A549 (cell line): Measurements from ENCODE around the gene MSI2. TPM values are rescaled to one million over a fixed set of nuclear protein-coding genes. Genes with fewer than 3 reads are reported as not detected.

Source experiments
- ATAC-seq, 2 experiments: fragments of 200-7000 bp in 1 of 2; fragments of >200 bp in 1 of 2; cut with Nextera tagmentation in 1 of 2; cut with Tn5 transposase in 1 of 2; 3 replicates each; pipeline versions ENCODE4 v1.8.0 to v1.9.1; 2018 to 2020; ENCODE audit warnings: mild to moderate bottlenecking in 1 of 2, moderate library complexity in 1 of 2
- CTCF ChIA-PET: fragments of 300-600 bp; sonication (Branson Sonifier 250); formaldehyde crosslinking; extraction: SDS; loops from one replicate; lab custom pipeline; 2021; ENCODE audit warnings: antibody characterized with exemption, inconsistent platforms; lab: Yijun Ruan, JAX
- POLR2A ChIA-PET: fragments of 350-600 bp; formaldehyde crosslinking; extraction: SDS; loops from one replicate; lab custom pipeline; 2021; ENCODE audit warnings: antibody characterized with exemption, inconsistent platforms; lab: Yijun Ruan, JAX
- DNase-seq, 2 experiments: peaks; one replicate each; pipeline versions ENCODE4 v3.0.0 to v3.0.0-alpha.2; 2011 to 2016; ENCODE audit warnings: low read depth in 1 of 2, low spot score in 1 of 2
- FAIRE-seq: peaks from 2 replicates; lab custom pipeline; 2011; peaks lifted over from hg19 to GRCh38; lab: Jason Lieb, UNC
- H3K27ac ChIP-seq, 2 experiments: fragments of >200 bp; sonication (Bioruptor Twin); formaldehyde crosslinking; 3 replicates each; pipeline ENCODE4 v1.5.1; 2016 to 2017
- H3K4me1 ChIP-seq: fragments of >200 bp; sonication (Bioruptor Twin); formaldehyde crosslinking; 3 replicates; pipeline ENCODE4 v1.6.1; 2016
- H3K4me2 ChIP-seq: fragments of >200 bp; sonication (Bioruptor Twin); formaldehyde crosslinking; 3 replicates; pipeline ENCODE4 v1.6.1; 2016
- H3K4me3 ChIP-seq: fragments of >200 bp; sonication (Bioruptor Twin); formaldehyde crosslinking; 3 replicates; pipeline ENCODE4 v1.5.1; 2016
- H3K9me3 ChIP-seq: fragments of >200 bp; sonication (Bioruptor Twin); formaldehyde crosslinking; 3 replicates; pipeline ENCODE4 v1.6.1; 2016
- CBX2 ChIP-seq: fragments of 200-600 bp; sonication (generic); IDR thresholded peaks from 2 replicates; pipeline ENCODE4 v1.6.1; 2016; ENCODE audit warnings: low read depth, mild to moderate bottlenecking, borderline replicate concordance
- E2F6 ChIP-seq: IDR thresholded peaks from 2 replicates; pipeline ENCODE4 v1.6.1; 2012; ENCODE audit warnings: low read depth, borderline replicate concordance
- EHMT2 ChIP-seq: fragments of 200-600 bp; sonication (generic); IDR thresholded peaks from 2 replicates; pipeline ENCODE4 v1.6.1; 2016; ENCODE audit warnings: antibody characterized with exemption, low read depth, mild to moderate bottlenecking, moderate library complexity
- EP300 ChIP-seq, 2 experiments: fragments of >200 bp; sonication (Bioruptor Twin); formaldehyde crosslinking; IDR thresholded peaks; 2 replicates in 1 of 2; 3 replicates in 1 of 2; pipeline ENCODE4 v1.6.1; 2016 to 2017
- FOSL2 ChIP-seq, 2 experiments: fragments of 450-650 bp in 1 of 2; fragments of >200 bp in 1 of 2; sonication (Bioruptor Twin) in 1 of 2; formaldehyde crosslinking; IDR thresholded peaks; 2 replicates each; pipeline versions ENCODE4 v1.5.0 to v1.6.1; 2016 to 2020; ENCODE audit warnings: mild to moderate bottlenecking in 1 of 2, moderate library complexity in 1 of 2
- JUNB ChIP-seq: fragments of >200 bp; sonication (Bioruptor Twin); formaldehyde crosslinking; IDR thresholded peaks from 2 replicates; pipeline ENCODE4 v1.6.1; 2016
- KDM1A ChIP-seq: fragments of 200-600 bp; sonication (generic); IDR thresholded peaks from 2 replicates; pipeline ENCODE4 v1.6.1; 2016; ENCODE audit warnings: low read depth, mild to moderate bottlenecking
- MAZ ChIP-seq: fragments of 150-350 bp; IDR thresholded peaks from 2 replicates; pipeline ENCODE4 v1.6.1; 2014; ENCODE audit warnings: antibody characterized with exemption, low read depth, low read length, borderline replicate concordance
- NFE2L2 ChIP-seq: fragments of 150-350 bp; conservative IDR thresholded peaks from 2 replicates; pipeline ENCODE4 v1.6.1; 2014; ENCODE audit warnings: low read length
- PHF8 ChIP-seq: fragments of 200-600 bp; sonication (generic); IDR thresholded peaks from 2 replicates; pipeline ENCODE4 v1.6.1; 2016; ENCODE audit warnings: low read depth, mild to moderate bottlenecking, antibody characterized with exemption, moderate library complexity, borderline replicate concordance
- RNF2 ChIP-seq: fragments of 200-600 bp; sonication (generic); IDR thresholded peaks from 2 replicates; pipeline ENCODE4 v1.6.1; 2016; ENCODE audit warnings: low read depth, mild to moderate bottlenecking, antibody characterized with exemption, moderate library complexity, borderline replicate concordance
- TFCP2L1 ChIP-seq: fragments of 250-450 bp; sonication (Bioruptor Pico); IDR thresholded peaks from 2 replicates; pipeline ENCODE4 v1.5.0; 2021; ENCODE audit warnings: mild to moderate bottlenecking
- TP53 ChIP-seq: fragments of 250-450 bp; sonication (Bioruptor Pico); IDR thresholded peaks from 2 replicates; pipeline ENCODE4 v1.5.0; 2021; ENCODE audit warnings: mild to moderate bottlenecking, moderate library complexity
- ZSCAN20 ChIP-seq: fragments of 250-450 bp; sonication (Bioruptor Pico); IDR thresholded peaks from 2 replicates; pipeline ENCODE4 v1.8.0; 2022; ENCODE audit warnings: mild to moderate bottlenecking, moderate library complexity
- WGBS: methylation state at CpG from one replicate; pipeline ENCODE4 v1.1.6; 2017; ENCODE audit errors: missing lambda C conversion rate; 5-methylcytosine and 5-hydroxymethylcytosine counted together
- polyA plus RNA-seq, 4 experiments: library from polyadenylated mRNA; depleted of rRNA in 3 of 4; stranded (reverse); fragments of >200 nt; fragmentation: RNase III in 1 of 4; extraction: RNeasy Plus Mini Kit Qiagen cat#74134 plus additional on column Dnase treatment in 1 of 4; gene quantifications; 2 replicates in 3 of 4; 3 replicates in 1 of 4; pipeline ENCODE4 v1.2.3, GENCODE V29; 2011 to 2017
- TF ChIP-seq, protein P1 (sequence below): fragments of >200 bp; sonication (Bioruptor Twin); formaldehyde crosslinking; IDR thresholded peaks from 3 replicates; pipeline ENCODE4 v1.5.1; 2016
- TF ChIP-seq, protein P2 (sequence below): fragments of >200 bp; sonication (Bioruptor Twin); formaldehyde crosslinking; IDR thresholded peaks from 2 replicates; pipeline ENCODE4 v1.6.1; 2016

The MSI2 gene
- polyA plus RNA-seq, 2 of the 4 experiments (the other 2 are of a cell fraction), result 43.6 to 44.4 TPM

GRCh38 chr17:57425903-57426880, 169.9 kb downstream of the MSI2 start:
- no peak overlapping the region for H3K4me3 ChIP-seq
- FAIRE-seq (no peak), DNase-seq (no peak), ATAC-seq (no peak)
- no peak for TF ChIP-seq MAZ
- TF ChIP-seq TP53, result no peak
- TF ChIP-seq, protein P1, sequence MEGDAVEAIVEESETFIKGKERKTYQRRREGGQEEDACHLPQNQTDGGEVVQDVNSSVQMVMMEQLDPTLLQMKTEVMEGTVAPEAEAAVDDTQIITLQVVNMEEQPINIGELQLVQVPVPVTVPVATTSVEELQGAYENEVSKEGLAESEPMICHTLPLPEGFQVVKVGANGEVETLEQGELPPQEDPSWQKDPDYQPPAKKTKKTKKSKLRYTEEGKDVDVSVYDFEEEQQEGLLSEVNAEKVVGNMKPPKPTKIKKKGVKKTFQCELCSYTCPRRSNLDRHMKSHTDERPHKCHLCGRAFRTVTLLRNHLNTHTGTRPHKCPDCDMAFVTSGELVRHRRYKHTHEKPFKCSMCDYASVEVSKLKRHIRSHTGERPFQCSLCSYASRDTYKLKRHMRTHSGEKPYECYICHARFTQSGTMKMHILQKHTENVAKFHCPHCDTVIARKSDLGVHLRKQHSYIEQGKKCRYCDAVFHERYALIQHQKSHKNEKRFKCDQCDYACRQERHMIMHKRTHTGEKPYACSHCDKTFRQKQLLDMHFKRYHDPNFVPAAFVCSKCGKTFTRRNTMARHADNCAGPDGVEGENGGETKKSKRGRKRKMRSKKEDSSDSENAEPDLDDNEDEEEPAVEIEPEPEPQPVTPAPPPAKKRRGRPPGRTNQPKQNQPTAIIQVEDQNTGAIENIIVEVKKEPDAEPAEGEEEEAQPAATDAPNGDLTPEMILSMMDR, result no peak
- H3K4me2 ChIP-seq, result no peak overlapping the region
- POLR2A ChIA-PET, result no interaction called here
- H3K27ac ChIP-seq, result no peak overlapping the region
- 86% methylated on average over 10 of the region's 10 CpGs for WGBS
- CTCF ChIA-PET, result interaction anchor here (1.6 to 1.8 kb wide), 2 partner anchors 19 to 183 kb away, joined by 3 to 5 read pairs; no protein-coding TSS in a partner anchor
- H3K4me1 ChIP-seq, result peaks cover 24% of the 10 kb centered on the region
- H3K9me3 ChIP-seq, result no peaks in the 10 kb centered on the region

DNA sequence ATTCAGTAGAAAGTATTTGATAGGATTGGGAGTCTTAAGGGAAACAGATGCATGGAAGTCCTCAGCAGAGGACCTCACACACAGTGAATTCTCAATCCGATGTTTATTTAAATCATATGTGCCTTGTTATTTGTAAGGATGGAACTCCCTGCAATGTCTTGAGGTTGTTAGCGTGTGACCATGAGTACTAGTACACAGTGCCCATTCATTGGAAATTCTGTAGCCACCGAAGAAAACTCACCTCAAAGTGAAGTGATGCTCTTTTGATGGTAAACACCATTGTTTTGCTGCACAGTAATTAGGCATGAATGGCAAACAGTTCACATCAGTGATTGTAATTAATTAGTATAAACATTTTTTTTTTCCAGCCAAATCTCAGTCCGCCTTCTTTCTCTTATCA, 173.6 kb downstream of the MSI2 start:
- Histone ChIP-seq H3K9me3 (no peaks in the 10 kb centered on the region), H3K4me3 (no peak overlapping the region), H3K4me1 (peaks cover 8% of the 10 kb centered on the region; the same call in 2 of the 3 replicates), H3K27ac (no peak overlapping the region), H3K4me2 (no peak overlapping the region)
- no peak for ATAC-seq
- WGBS, result 87% methylated on average over 4 of the region's 4 CpGs
- no peak for FAIRE-seq
- no peak for TF ChIP-seq KDM1A
- no peak for TF ChIP-seq CBX2
- no peak for TF ChIP-seq ZSCAN20
- TF ChIP-seq, protein P1, result no peak
- TF ChIP-seq RNF2, result no peak
- no peak for TF ChIP-seq JUNB
- TF ChIP-seq, protein P2, sequence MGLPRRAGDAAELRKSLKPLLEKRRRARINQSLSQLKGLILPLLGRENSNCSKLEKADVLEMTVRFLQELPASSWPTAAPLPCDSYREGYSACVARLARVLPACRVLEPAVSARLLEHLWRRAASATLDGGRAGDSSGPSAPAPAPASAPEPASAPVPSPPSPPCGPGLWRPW, result no peak
- no peak for TF ChIP-seq EP300 (IDR thresholded peaks at IDR 0.05)
- no peak for TF ChIP-seq E2F6
- no peak for TF ChIP-seq TFCP2L1 (CRISPR knock-in tag)
- TF ChIP-seq FOSL2 (IDR thresholded peaks at IDR 0.05), result no peak
- TF ChIP-seq FOSL2 (CRISPR knock-in tag; IDR thresholded peaks at IDR 0.05), result no peak
- POLR2A ChIA-PET, result no interaction called here
- no peak for DNase-seq
- CTCF ChIA-PET, result interaction anchor here (3.5 kb wide), 1 partner anchor 186 kb away, joined by 16 read pairs; no protein-coding TSS in a partner anchor

DNA sequence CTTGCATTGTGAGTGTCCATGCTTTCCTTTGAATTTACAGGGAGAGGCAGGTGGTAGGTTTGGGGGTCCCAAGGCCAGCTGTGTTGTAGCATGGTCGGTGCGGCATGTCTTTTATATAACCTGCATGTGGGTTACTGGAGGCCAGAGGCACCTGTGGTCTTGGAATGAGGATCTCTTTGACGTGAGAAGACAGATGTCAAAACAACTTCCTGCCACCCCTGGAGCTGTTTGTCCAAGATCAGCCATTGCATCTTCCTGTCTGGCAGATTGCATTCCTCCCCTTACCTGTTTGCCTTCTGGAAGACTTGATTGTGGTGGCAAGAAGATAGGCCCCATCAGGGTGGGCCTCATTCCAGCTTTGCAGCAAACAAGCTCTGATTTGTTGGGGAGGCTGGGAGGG, 175.1 kb downstream of the MSI2 start:
- Histone ChIP-seq H3K4me2 (no peak overlapping the region), H3K27ac (no peak overlapping the region), H3K4me3 (no peak overlapping the region), H3K9me3 (no peaks in the 10 kb centered on the region), H3K4me1 (peaks cover 9% of the 10 kb centered on the region)
- ATAC-seq (no peak), FAIRE-seq (no peak), DNase-seq (no peak)
- TF ChIP-seq PHF8, result no peak
- TF ChIP-seq EHMT2, result no peak
- no peak for TF ChIP-seq NFE2L2
- POLR2A ChIA-PET, result no interaction called here
- CTCF ChIA-PET, result interaction anchor here (1.0 to 3.5 kb wide), 7 partner anchors 8 to 187 kb away, joined by 3 to 16 read pairs (median 3); no protein-coding TSS in a partner anchor
- 92% methylated on average over 3 of the region's 3 CpGs for WGBS
